GM13976 (cell line): ENCODE measurements around the gene TIFAB.

ENCODE experiments used
- DNase-seq: peaks from one replicate; pipeline ENCODE4 v3.0.0; 2012; ENCODE audit warnings: low spot score
- in situ Hi-C: fragments of 300-500 bp; cut with MboI; formaldehyde crosslinking; loops from one replicate; pipeline ENCODE4 v1.12.0; 2022; ENCODE audit warnings: low sequenced_read_pairs, mixed read lengths, inconsistent platforms; ENCODE audit not compliant: unreplicated experiment
- TF ChIP-seq, protein P1 (sequence below): IDR thresholded peaks from 2 replicates; pipeline ENCODE4 v1.5.1; 2012; ENCODE audit warnings: borderline replicate concordance, mild to moderate bottlenecking; ENCODE audit not compliant: insufficient read depth; ENCODE audit errors: extremely low read depth, missing control alignments, control extremely low read depth

Gene TIFAB

DNA sequence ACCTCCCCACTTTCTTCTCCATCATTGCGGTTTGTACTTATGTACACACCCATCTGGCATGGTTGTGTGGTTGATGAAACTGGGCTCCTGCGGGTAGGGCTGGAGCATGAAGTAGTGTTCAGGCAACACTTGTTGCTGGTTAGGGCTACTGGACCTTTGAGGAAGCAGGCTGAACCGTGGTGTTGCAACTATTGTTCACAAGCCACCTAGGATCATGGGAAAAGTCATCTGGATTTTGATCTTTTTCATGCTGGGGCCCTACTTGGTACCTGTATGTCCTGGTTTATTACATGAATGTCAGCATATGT, 40.1 kb upstream of the TIFAB start:
- TF ChIP-seq, protein P1, sequence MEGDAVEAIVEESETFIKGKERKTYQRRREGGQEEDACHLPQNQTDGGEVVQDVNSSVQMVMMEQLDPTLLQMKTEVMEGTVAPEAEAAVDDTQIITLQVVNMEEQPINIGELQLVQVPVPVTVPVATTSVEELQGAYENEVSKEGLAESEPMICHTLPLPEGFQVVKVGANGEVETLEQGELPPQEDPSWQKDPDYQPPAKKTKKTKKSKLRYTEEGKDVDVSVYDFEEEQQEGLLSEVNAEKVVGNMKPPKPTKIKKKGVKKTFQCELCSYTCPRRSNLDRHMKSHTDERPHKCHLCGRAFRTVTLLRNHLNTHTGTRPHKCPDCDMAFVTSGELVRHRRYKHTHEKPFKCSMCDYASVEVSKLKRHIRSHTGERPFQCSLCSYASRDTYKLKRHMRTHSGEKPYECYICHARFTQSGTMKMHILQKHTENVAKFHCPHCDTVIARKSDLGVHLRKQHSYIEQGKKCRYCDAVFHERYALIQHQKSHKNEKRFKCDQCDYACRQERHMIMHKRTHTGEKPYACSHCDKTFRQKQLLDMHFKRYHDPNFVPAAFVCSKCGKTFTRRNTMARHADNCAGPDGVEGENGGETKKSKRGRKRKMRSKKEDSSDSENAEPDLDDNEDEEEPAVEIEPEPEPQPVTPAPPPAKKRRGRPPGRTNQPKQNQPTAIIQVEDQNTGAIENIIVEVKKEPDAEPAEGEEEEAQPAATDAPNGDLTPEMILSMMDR, result no peak
- DNase-seq, result no peak
- in situ Hi-C loops, result no loop called here

- in situ Hi-C loops, result no loop called here
- DNase-seq, result no peak
- TF ChIP-seq, protein P1, result no peak
Observed at GRCh38 chr5:135491552-135492318, 39.6 kb upstream of the TIFAB start.

- no peak for DNase-seq
- TF ChIP-seq, protein P1, result no peak
- in situ Hi-C loops, result no loop called here
Observed at GRCh38 chr5:135491038-135491551, 38.9 kb upstream of the TIFAB start.

GRCh38 chr5:135490245-135491037, 38.3 kb upstream of the TIFAB start:
- TF ChIP-seq, protein P1, result no peak
- DNase-seq, result peak; percentile 41
- in situ Hi-C loops, result no loop called here

DNA sequence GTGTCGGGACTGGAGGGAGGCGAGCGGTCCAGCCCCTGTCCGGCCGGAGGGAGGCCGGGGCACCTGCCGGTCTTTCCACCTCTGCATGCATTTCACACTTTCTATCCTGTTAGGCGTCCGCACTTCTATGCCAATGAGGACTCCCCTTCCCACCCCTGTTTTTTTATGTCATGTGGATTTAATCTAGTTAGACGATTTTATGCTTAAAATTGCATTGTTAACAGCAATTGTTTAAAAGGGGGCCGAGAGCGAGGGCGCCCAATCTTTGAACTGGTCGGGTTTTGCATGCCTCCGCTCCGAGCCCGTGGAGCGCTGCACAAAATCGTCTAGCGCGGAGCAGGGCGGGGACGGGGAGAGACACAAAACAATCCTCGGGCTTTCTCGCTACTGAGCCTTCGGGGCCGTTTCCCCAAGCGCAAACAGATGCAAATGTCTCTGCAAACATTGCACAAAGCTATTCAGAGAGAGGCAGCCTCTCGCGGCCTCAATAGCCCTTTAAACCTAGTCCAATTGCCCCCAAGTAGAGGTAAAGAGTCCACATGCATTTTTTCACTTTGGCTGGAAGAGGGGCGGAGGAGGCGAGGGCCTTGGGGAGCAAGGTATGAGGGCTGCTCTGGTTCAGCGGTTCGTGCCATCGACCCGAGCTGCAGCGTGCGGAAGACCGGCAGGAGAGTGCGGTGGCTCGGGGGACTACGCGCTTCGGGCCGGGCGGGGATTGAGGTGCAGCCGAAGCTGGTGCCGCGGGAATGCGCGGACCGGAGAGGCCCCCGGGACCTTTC, 37.5 kb upstream of the TIFAB start:
- TF ChIP-seq, protein P1, result no peak

More for the DNA sequence above, 37.5 kb upstream of the TIFAB start:
- in situ Hi-C loops, result no loop called here
- peak; percentile 47 for DNase-seq
